ENCODE data around the gene HIVEP2. TPM values are rescaled to one million over a fixed set of nuclear protein-coding genes. Genes with fewer than 3 reads are reported as not detected.

HIVEP2 gene
- total RNA-seq, 1 experiment from 2014 or later, result 10.3 TPM

GRCh38 chr6:142854589-142855488 lies 90.1 kb downstream of the HIVEP2 start:
- no TSS peak for BruUV-seq (replicated peaks)
- no peak for TF ChIP-seq SIN3A (IDR thresholded peaks at IDR 0.05; ENCODE audit: borderline replicate concordance, insufficient read depth, low read depth, low read length)
- TF ChIP-seq REST (IDR thresholded peaks at IDR 0.05; ENCODE audit: insufficient read depth in 1 of 2, low read depth in 2 of 2, low read length in 1 of 2), result no peak
- no peak for TF ChIP-seq CTCF (IDR thresholded peaks at IDR 0.05)
- TF ChIP-seq POLR2AphosphoS5 (IDR thresholded peaks at IDR 0.05; ENCODE audit: low read depth, low read length), result no peak
- TF ChIP-seq TCF7L2 (IDR thresholded peaks at IDR 0.05; ENCODE audit: low read depth, low read length), result no peak
- no peak overlapping the region for H3K27ac ChIP-seq (ENCODE audit: low read length)
- DNase-seq (ENCODE audit: low read depth, low spot score) (no peak), ATAC-seq (no peak)
- no peaks in the 10 kb centered on the region for H3K36me3 ChIP-seq (ENCODE audit: control insufficient read depth, insufficient read depth, low read length)
- in situ Hi-C loops (cut with HindIII; ENCODE audit: low pct_unique_long_range_greater_than_20kb, low sequenced_read_pairs) (no loop called here), intact Hi-C loops (cut with micrococcal nuclease; ENCODE audit: unreplicated experiment) (no loop called here)
- no peaks in the 10 kb centered on the region for H3K9me3 ChIP-seq (ENCODE audit: control insufficient read depth, insufficient read depth, low read depth, low read length)
- peaks cover 4% of the 10 kb centered on the region; the same call in 1 of the 2 replicates for H3K4me1 ChIP-seq (ENCODE audit: control insufficient read depth, insufficient read depth, low read length)
- H3K4me3 ChIP-seq (ENCODE audit: low read depth in 2 of 2, low read length in 2 of 2), result no peak overlapping the region
- ChIA-PET POLR2A (no interaction called here), CTCF (no interaction called here)
- H3K27me3 ChIP-seq (ENCODE audit: control insufficient read depth, insufficient read depth, low read length), result no peaks in the 10 kb centered on the region

GRCh38 chr6:142853244-142854180 lies 91.5 kb downstream of the HIVEP2 start:
- DNase-seq (ENCODE audit: low read depth, low spot score), result no peak
- in situ Hi-C loops (cut with HindIII; ENCODE audit: low pct_unique_long_range_greater_than_20kb, low sequenced_read_pairs), result no loop called here

More at GRCh38 chr6:142853244-142854180, 91.5 kb downstream of the HIVEP2 start:
- ATAC-seq, result no peak
- no peak overlapping the region for H3K27ac ChIP-seq (ENCODE audit: low read length)
- no TSS peak for BruUV-seq (replicated peaks)
- CTCF ChIA-PET, result no interaction called here
- TF ChIP-seq CTCF (IDR thresholded peaks at IDR 0.05) (no peak), SIN3A (IDR thresholded peaks at IDR 0.05; ENCODE audit: borderline replicate concordance, insufficient read depth, low read depth, low read length) (no peak), POLR2AphosphoS5 (IDR thresholded peaks at IDR 0.05; ENCODE audit: low read depth, low read length) (no peak), REST (IDR thresholded peaks at IDR 0.05; ENCODE audit: insufficient read depth in 1 of 2, low read depth in 2 of 2, low read length in 1 of 2) (no peak), TCF7L2 (IDR thresholded peaks at IDR 0.05; ENCODE audit: low read depth, low read length) (no peak)
- POLR2A ChIA-PET, result no interaction called here
- H3K4me1 ChIP-seq (ENCODE audit: control insufficient read depth, insufficient read depth, low read length), result peaks cover 4% of the 10 kb centered on the region; the same call in 1 of the 2 replicates
- no peaks in the 10 kb centered on the region for H3K9me3 ChIP-seq (ENCODE audit: control insufficient read depth, insufficient read depth, low read depth, low read length)
- no peak overlapping the region for H3K4me3 ChIP-seq (ENCODE audit: low read depth in 2 of 2, low read length in 2 of 2)
- no peaks in the 10 kb centered on the region for H3K36me3 ChIP-seq (ENCODE audit: control insufficient read depth, insufficient read depth, low read length)
- intact Hi-C loops (cut with micrococcal nuclease; ENCODE audit: unreplicated experiment), result no loop called here
- H3K27me3 ChIP-seq (ENCODE audit: control insufficient read depth, insufficient read depth, low read length), result no peaks in the 10 kb centered on the region

Data from Panc1 (cell line).